GM21390 (cell line): Measurements from ENCODE around the gene GDF10.

Experiments used
- ATAC-seq: cut with Tn5 transposase; IDR thresholded peaks from one replicate; pipeline ENCODE4 v1.9.1; 2021; ENCODE audit not compliant: unreplicated experiment

GDF10 gene

DNA sequence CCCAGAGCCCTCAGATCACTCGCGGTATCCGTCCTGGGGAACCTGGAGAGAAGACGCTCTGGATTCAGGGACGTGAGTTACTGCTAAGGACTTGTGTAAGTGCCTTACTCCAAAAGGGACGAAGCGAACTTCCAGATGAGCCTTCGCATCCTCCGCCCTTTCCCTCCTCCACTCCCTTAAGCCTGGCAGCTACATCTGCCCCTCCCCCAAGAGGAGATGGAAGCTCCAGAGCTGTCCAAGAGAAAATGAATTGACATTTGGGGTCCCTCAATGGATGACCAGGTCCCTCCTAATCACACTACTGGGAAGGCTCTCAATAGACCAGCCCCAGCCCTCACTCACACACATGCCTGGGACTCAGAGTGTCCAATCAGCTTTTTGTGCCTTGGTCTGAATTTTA is 31.3 kb upstream of the GDF10 start:
- no peak for ATAC-seq

DNA sequence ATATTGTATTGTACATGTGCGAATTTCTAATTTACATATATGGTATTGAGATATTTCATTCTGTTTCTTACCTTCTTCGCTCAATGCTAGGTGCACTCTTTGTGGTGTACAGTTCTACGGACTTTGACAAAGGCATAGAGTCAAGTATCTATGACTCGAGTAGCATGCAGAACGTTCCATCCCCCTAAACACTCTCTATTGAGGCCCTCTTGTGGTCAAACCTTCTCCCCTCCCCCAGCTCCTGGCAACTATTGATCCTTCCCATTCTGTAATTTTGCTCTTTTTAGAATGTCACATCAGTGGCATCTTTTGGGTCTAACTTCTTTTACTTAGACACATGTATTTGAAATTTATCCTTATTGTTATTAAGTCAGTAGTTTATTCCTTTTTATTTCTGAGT is 30.7 kb upstream of the GDF10 start:
- no peak for ATAC-seq

GRCh38 chr10:47276071-47276470 is 23.9 kb upstream of the GDF10 start:
- no peak for ATAC-seq

- ATAC-seq: no peak
These were observed 23.2 kb upstream of the GDF10 start for GRCh38 chr10:47276576-47277351.

DNA sequence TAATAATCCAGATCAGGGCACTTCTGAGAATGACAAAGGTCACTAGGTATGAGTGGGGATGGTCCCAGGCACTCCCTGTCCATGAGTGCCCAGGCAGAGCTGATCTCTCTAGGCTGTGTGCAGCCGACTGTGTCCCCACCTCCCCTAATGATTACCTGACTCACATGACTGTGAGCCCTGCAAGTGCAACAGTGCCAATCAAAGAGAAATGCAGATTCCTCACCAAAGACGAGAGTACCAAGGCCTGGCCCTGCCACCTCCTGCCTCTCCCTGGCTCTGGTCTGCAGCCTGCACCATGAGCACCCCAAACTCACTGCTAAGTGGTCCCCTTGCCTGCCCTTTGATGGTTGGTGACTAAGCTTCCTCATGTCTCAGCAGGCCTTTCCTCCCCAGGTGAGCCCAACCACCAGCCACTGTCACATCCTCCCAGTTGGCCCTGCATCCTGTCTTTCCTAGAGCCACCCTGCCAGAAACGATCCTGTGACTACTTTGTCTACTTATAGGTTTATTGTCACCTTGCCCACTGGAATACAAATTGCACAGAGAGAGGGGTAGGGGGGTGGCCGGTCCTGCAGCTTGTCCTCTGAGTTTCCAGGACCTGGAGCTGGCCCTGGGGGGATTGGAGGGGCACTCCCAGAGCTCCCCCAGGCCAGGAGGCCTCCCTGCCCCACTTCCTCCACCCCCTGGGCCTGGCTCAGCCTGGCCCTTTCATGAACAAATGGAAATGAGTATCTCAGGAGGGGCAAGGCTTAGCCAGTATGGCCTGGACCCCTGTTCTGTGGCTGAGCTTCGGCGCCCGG is 22.4 kb upstream of the GDF10 start:
- no peak for ATAC-seq

GRCh38 chr10:47278152-47278473 is 21.9 kb upstream of the GDF10 start:
- no peak for ATAC-seq

DNA sequence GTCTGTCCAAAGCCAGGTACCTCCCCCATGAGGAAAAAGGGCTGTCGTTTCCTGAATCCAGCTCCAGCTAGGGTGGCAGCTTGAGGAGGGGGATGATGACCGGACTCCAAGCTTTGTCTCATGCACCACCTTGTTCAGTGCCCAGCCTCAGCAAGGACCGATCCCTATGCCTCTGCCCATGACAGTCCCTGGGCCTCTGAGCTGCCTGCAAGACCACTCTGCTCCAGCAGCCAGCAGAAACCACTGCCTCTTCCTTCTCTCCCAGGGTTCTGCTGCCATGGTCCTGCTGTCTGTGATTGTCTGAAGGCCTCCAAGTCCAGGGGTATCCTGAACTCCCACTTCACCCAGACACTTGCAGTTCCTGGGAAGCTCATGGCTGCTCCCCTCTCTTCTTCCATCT is 21.3 kb upstream of the GDF10 start:
- no peak for ATAC-seq

DNA sequence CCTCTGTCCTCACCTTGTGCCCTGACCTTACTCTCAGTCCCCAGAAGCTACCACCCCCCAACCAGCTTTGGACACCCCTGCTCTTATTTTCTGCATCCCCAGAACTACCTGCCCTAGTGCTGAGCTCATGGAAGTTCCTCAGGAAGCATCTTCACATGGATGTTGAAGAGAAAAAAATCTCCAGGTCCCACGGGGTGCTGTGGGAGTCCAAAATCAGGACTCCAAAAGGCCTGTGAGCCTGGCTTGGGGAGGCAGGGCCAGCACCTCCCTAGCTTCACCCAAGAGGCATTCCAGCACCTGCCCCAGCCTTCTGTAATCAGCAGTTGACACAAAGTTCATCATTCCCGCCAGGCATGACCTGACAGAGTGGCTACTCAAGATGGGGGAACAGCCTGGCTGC is 20.7 kb upstream of the GDF10 start:
- ATAC-seq: no peak

DNA sequence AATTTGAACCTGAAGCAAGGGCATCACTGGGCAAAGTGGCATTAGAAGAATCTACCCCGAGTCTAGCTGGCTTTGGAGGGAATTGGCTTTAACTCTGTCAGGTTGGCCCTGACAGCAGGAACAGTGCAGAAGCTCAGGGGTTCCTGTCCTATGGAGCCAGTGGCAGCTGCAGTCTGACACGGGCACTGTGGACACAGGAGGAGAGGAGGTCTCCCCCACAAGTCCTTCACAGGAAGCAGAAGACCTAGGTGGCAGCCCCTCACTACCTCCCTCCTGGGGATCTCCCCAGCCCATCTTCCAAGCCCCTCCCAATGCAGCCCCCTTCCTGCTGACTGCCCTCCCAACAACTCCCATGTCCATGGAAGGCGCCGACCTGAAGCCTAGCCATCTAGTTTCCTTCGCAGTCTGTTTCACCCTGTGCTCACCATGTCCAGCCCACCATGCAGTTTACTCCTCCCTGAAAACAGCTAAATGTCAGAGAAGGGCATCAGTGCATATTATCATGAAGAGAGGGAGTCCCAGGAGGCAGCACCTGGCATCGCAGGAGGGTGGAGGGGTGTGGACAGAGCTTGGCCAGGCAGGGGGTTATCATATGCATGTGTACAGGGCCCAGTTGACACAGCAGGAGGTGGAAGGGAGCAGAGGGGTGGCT is 17.9 kb upstream of the GDF10 start:
- no peak for ATAC-seq

- ATAC-seq: no peak
These were observed 17.4 kb upstream of the GDF10 start for GRCh38 chr10:47282657-47283018.

DNA sequence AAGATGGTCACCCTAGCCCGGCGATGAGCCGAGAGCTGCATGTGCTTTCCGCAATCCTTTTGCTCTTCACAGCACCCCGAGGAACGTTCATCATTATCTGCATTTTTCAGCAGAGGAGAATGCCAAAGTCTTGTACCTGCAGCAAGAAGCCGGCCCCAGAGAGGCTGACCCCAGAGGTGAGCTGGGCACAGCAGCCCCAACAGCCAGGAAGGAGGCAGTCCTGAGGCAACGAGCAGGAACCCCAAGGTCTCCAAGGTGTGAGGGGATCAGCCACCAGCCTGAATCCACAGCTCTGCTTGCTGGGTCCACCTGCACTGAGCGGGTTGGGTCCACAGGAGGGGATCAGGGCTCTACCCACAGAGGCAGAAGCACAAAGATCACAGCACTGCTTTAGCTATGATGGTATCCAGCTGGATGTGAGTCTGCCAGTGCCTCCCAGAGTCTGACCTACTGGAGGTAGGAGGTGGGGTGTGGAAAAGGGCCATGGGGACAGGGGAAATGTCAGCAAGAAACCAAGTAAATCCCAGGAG is 16.8 kb upstream of the GDF10 start:
- ATAC-seq: no peak

- no peak for ATAC-seq
These were observed 16.1 kb upstream of the GDF10 start for GRCh38 chr10:47283848-47284247.

DNA sequence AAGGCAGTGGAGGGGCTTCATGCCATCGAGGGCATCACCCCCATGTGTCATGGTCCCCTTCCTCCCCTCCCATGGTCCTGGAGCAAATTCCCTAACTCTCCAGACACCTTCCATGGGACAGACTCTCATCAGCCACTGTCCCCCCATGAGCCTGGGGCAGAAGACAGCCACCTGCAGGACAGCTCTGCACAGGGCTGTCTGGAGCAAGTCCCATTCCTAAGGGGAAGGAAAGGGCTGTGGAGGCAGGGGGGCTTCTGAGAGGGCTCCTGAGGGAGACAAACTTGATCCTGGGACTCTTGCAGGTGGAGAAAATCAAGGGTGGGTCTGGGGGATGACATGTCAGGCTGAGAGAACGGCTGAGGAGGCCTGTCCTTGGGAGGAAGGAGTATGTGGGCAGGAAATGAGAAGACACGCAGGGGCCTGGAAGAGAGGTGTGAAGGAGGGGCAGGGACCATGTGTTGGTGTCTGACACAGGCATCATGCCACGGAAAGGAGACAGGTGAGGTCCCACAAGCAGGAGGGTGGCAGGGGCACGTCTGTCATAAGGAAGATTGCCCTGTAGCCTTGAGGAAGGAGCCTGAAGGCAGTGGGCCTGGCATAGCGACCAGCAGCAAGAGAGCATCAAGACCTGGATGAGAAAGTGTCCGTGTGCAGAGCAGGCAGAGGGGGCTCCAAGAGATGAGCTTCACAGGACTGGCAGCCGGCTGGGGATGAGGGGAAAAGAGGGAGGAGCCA is 14.4 kb upstream of the GDF10 start:
- ATAC-seq: no peak

GRCh38 chr10:47286116-47286505 is 13.9 kb upstream of the GDF10 start:
- no peak for ATAC-seq

- no peak for ATAC-seq
These were observed 13.2 kb upstream of the GDF10 start for GRCh38 chr10:47286591-47287315.

- no peak for ATAC-seq
These were observed 12.6 kb upstream of the GDF10 start for GRCh38 chr10:47287365-47287802.

DNA sequence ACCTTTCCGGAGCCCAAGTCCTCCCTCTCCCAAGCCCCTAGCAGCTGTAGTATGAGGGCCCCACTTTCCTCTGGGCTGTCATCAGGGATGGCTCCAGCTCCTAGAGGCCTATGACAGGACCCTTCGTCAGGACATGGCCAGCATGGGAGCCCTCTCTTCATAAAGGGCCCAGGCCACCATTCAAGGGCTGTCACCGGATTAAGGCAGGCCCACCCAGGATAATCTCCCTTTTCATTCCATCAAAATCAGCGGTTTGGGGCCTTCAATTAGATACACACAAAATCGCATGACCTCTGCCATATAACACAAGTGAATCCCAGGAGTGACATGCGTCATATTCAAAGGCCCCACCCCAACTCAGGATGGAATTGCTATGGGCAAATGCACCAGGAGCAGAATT is 12.2 kb upstream of the GDF10 start:
- ATAC-seq: no peak

- no peak for ATAC-seq
These were observed 11.8 kb upstream of the GDF10 start for GRCh38 chr10:47288236-47288635.

DNA sequence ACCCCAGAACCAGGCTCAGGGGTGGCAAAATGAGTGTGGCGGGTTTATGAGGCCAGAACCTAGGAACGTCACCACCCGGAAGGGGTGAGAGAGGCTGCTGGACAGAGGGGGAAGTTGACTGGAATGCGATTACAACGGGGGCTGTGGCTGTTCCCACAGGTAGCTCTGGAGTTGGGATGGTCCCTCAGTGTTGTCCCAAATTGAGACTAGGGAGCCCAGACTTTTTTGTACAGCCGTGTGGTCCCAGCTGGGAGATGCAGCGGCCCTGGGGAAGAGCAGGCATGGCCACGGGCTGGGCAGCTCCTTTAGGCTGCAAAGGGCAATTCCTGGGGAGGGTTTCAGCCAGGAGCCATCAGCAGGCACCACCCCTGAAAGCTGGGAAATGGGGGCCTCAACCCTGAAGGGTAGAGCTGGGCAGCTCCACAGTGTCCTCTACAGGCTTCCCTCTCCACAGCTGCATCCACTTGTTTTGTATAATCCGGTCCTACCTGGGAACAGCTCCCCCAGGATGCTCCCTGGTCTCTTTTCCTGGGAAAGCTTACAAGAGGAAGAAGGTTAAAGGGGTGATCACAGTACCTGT is 11.0 kb upstream of the GDF10 start:
- ATAC-seq: no peak

DNA sequence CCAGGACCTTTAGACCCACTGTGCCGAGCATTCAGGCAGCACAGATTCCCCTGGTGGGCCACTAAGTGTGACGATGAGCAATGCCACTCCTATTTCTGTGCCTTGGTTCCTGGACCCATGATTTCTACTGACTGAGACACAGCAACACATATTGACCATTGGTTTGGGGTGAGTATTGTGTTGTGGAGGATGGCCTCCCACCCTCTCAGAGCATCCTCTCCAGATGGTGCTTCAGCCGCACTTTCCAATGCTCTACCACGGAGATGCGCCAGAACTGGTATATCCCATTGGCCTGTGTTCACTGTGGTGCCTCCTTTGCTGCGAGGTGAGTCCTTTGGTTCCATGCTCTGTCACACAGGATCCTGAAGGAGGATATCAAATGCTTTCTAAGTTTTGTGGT is 10.1 kb upstream of the GDF10 start:
- ATAC-seq: no peak
